Activated T-helper 1 cell treated with anti-CD3 and anti-CD28 coated beads, Interleukin-12 subunit alpha, Interleukin-12 subunit beta, Interleukin-2, Interleukin-4 antibody, amounts not matched to agents 30 ng/mL and 10 ng/mL and 1 ng/mL, durations not matched to agents 14 hours and 24 hours and 36 hours (primary cell): ENCODE data around the gene FBLN2. TPM values are rescaled to one million over a fixed set of nuclear protein-coding genes. Genes with fewer than 3 reads are reported as not detected.

Source experiments
- DNase-seq: peaks from one replicate; pipeline ENCODE4 v3.0.0; 2021; ENCODE audit warnings: low spot score
- H3K27ac Mint-ChIP-seq: one replicate; pipeline ENCODE4 v1.8.0; 2021; ENCODE audit warnings: mild to moderate bottlenecking, mixed read lengths
- H3K27me3 Mint-ChIP-seq: one replicate; pipeline ENCODE4 v1.8.0; 2022; ENCODE audit warnings: mild to moderate bottlenecking, moderate library complexity, mixed read lengths; ENCODE audit not compliant: insufficient read depth
- H3K36me3 Mint-ChIP-seq: one replicate; pipeline ENCODE4 v1.8.0; 2021; ENCODE audit warnings: low read depth, mixed read lengths
- H3K4me1 Mint-ChIP-seq: one replicate; pipeline ENCODE4 v1.8.0; 2021; ENCODE audit warnings: low read depth, mixed read lengths
- H3K4me3 Mint-ChIP-seq: one replicate; pipeline ENCODE4 v1.8.0; 2021; ENCODE audit warnings: mild to moderate bottlenecking, moderate library complexity, mixed read lengths
- H3K9me3 Mint-ChIP-seq: one replicate; pipeline ENCODE4 v1.8.0; 2021; ENCODE audit warnings: mixed read lengths
- intact Hi-C: fragments of 100-400 bp; cut with micrococcal nuclease; formaldehyde crosslinking; loops from one replicate; pipeline ENCODE4 v1.15.1; 2024
- total RNA-seq: library from RNA; stranded (reverse); gene quantifications from 2 replicates; pipeline ENCODE4 v1.2.3, GENCODE V29; 2022

The FBLN2 gene
- total RNA-seq, 1 donor from 2014 or later: not detected

GRCh38 chr3:13571831-13572750 lies 23.2 kb downstream of the FBLN2 start:
- Mint-ChIP-seq H3K27ac (no peak overlapping the region), H3K4me3 (no peak overlapping the region), H3K36me3 (no peaks in the 10 kb centered on the region), H3K27me3 (no peaks in the 10 kb centered on the region), H3K9me3 (no peaks in the 10 kb centered on the region), H3K4me1 (no peaks in the 10 kb centered on the region)
- intact Hi-C loops: no loop called here
- DNase-seq: no peak

- Mint-ChIP-seq H3K27me3 (no peaks in the 10 kb centered on the region), H3K4me3 (no peak overlapping the region), H3K36me3 (no peaks in the 10 kb centered on the region), H3K9me3 (no peaks in the 10 kb centered on the region), H3K27ac (no peak overlapping the region), H3K4me1 (no peaks in the 10 kb centered on the region)
- intact Hi-C loops: no loop called here
- no peak for DNase-seq
Observed at GRCh38 chr3:13572926-13573623, 24.1 kb downstream of the FBLN2 start.

DNA sequence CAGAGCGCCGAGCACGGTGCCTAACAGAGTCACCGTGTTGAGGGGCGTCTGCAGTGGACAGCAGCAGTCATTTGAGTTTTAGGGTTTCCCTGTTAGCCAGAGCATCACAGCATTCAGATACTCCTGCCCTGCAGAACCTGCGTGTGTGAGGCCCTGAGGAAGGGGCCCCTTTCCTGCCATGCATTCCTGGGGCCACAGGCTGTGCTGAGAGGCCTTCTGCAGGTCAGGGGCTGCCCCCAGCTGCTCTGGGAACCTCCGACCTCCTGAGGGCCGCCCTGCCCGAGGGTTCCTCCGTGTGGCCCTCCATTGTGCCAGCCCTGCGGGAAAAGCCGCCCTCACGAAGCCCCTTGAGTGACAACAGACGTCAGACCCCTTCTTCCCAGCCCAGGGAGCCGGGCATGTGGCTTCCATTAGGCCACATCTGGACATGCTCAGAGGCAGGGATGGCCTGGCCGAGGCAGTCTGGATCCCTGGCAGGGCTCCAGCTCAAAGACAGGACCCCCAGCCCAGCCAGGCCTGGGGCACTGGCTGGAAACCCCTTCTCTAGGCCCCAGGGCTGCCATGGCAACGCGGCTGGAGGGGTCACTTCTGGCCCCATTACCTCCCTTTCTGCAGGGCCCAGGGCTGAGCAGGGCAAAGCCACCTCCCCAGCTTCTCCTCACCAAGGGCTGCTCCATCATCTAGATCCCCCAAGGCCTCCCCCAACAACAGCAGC lies 25.3 kb downstream of the FBLN2 start:
- Mint-ChIP-seq H3K4me1 (no peaks in the 10 kb centered on the region), H3K9me3 (no peaks in the 10 kb centered on the region), H3K4me3 (no peak overlapping the region), H3K36me3 (no peaks in the 10 kb centered on the region), H3K27me3 (no peaks in the 10 kb centered on the region), H3K27ac (no peak overlapping the region)
- DNase-seq: no peak
- intact Hi-C loops: no loop called here

DNA sequence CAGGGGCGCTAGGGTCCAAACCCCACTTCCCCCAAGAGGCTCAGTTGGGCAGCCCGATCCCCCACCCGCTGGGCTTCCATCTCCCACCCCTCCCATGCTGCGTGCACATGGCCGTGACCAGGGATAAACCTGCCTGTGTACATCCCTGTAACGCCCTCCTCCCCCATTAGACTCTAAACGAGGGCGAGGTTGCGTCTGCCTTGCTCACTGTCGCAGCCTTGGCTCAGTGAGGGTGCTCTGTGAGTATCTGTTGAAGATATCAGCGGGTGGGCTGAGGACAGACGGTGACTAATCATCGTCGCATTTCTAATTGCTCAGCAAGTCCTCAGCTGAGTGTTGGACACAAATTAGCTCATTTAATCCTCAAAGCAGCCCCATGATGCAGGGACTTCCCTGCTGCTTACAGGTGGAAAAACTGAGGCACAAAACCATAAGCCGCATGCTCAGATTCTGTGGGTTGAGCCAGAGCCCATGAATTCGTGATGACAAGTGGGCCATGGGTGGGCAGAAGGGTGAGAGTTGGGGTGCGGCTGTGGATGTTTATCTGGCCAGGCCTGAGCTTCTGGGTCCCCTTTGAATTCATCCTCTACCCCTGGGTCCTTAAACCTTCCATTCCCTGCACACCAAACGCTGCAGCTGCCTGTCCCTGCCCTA lies 26.0 kb downstream of the FBLN2 start:
- no peak for DNase-seq
- no peak overlapping the region for H3K27ac Mint-ChIP-seq

DNA sequence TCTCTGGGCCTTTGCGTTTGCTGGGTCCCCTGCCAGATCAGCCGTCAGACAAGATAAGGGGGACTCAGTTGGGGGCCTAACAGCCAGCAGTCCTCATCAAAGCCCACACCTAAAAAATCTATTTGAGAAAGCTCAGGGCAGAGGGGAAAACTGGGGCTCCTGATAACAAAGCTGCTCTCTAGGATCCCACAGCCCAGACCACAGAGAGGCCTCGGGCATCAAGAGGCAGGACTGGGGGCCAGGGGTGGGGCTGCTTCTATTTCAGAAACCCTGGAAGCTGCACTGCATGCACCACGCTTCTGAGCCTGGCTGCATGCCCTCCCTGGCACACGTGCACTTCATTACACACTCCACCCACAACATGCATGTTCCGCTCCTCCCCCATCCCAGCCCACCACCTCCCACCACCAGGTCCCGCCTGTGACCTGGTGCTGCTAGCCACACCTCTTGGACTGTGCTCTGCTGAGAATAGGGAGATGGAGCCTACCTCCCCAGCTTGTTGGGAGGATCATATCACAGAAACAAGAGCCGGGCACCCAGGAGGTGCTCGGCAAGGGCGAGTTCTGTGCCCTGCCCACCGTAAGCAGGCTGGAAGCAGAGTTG lies 26.6 kb downstream of the FBLN2 start:
- no peak overlapping the region for H3K4me3 Mint-ChIP-seq
- no peaks in the 10 kb centered on the region for H3K4me1 Mint-ChIP-seq
- H3K36me3 Mint-ChIP-seq: no peaks in the 10 kb centered on the region
- DNase-seq: no peak
- no peaks in the 10 kb centered on the region for H3K9me3 Mint-ChIP-seq
- no peak overlapping the region for H3K27ac Mint-ChIP-seq
- intact Hi-C loops: no loop called here
- peaks cover 2% of the 10 kb centered on the region for H3K27me3 Mint-ChIP-seq

More for the DNA sequence above, 26.0 kb downstream of the FBLN2 start:
- no peaks in the 10 kb centered on the region for H3K36me3 Mint-ChIP-seq
- H3K4me1 Mint-ChIP-seq: no peaks in the 10 kb centered on the region
- intact Hi-C loops: no loop called here
- no peaks in the 10 kb centered on the region for H3K9me3 Mint-ChIP-seq
- no peaks in the 10 kb centered on the region for H3K27me3 Mint-ChIP-seq
- no peak overlapping the region for H3K4me3 Mint-ChIP-seq

DNA sequence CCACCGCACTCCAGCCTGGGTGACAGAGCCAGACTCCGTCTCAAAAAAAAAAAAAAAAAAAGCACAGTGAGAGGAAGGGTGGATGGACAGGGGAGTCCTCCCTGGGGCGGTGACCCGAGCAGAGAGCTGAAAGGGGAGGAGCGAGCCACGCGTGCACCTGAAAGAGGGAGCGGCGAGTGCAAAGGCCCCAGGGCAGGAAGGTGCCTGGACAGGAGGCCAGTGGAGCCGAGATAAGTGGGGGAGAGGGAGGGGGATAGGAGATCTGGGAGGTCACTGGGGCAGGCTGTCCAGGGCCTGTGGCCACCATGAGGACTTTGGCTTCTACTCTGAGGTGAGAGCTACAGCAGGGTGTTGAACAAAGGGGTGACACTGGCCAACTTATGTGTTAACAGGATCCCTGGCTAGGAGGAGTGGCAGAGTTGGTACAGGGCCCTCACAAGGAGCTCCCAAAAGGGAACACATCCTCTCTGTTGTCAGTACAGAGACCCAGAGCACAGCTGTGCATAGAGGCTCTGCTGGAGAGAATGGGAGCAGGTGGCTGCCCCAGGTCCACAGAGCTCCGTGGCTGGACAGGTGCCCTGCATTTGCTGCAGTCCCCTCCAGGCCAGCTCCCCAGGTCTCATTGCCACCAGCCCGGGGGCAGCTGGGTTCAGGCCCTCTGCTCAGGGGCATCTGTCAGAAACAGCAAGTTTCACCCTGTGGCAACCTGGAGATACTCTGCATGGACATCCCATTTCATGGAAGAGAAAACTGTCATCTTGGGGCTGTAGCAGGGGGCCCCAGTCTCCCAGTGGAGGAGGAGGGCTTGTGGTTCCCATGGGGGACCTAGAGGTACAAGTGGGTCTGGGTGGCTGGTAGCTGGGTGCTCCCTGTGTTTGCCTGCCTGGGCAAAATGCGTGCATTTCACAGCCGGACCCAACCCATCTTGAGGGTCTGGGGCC lies 28.5 kb downstream of the FBLN2 start:
- no peaks in the 10 kb centered on the region for H3K36me3 Mint-ChIP-seq

DNA sequence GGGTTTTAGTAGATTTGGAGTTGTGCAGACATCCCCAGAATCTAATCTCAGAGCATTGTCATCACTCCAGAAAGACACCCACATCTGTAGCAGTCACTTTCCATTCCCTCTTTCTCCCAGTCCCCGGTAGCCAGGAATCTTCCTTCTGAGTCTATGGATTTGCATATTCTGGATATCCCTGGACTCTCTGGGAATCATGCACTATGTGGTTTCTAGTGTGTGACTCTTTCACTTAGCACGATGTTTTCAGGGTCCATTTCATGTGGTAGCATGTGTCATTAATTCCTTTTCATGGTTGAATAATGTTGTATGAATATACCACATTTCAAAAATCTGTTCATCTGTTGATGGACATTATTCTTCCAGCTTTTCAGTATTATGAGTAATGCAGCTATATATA lies 29.3 kb downstream of the FBLN2 start:
- Mint-ChIP-seq H3K36me3 (no peaks in the 10 kb centered on the region), H3K4me3 (no peak overlapping the region), H3K27me3 (peaks cover 2% of the 10 kb centered on the region), H3K9me3 (no peaks in the 10 kb centered on the region), H3K27ac (no peak overlapping the region), H3K4me1 (no peaks in the 10 kb centered on the region)
- DNase-seq: no peak
- intact Hi-C loops: no loop called here

More for the DNA sequence above, 28.5 kb downstream of the FBLN2 start:
- Mint-ChIP-seq H3K4me3 (no peak overlapping the region), H3K27me3 (peaks cover 2% of the 10 kb centered on the region), H3K9me3 (no peaks in the 10 kb centered on the region), H3K27ac (no peak overlapping the region), H3K4me1 (no peaks in the 10 kb centered on the region)
- intact Hi-C loops: no loop called here
- no peak for DNase-seq

GRCh38 chr3:13579063-13579462 lies 30.1 kb downstream of the FBLN2 start:
- no peak for DNase-seq
- Mint-ChIP-seq H3K27me3 (peaks cover 2% of the 10 kb centered on the region), H3K4me3 (no peak overlapping the region), H3K36me3 (no peaks in the 10 kb centered on the region), H3K4me1 (no peaks in the 10 kb centered on the region), H3K27ac (no peak overlapping the region), H3K9me3 (no peaks in the 10 kb centered on the region)
- intact Hi-C loops: no loop called here

DNA sequence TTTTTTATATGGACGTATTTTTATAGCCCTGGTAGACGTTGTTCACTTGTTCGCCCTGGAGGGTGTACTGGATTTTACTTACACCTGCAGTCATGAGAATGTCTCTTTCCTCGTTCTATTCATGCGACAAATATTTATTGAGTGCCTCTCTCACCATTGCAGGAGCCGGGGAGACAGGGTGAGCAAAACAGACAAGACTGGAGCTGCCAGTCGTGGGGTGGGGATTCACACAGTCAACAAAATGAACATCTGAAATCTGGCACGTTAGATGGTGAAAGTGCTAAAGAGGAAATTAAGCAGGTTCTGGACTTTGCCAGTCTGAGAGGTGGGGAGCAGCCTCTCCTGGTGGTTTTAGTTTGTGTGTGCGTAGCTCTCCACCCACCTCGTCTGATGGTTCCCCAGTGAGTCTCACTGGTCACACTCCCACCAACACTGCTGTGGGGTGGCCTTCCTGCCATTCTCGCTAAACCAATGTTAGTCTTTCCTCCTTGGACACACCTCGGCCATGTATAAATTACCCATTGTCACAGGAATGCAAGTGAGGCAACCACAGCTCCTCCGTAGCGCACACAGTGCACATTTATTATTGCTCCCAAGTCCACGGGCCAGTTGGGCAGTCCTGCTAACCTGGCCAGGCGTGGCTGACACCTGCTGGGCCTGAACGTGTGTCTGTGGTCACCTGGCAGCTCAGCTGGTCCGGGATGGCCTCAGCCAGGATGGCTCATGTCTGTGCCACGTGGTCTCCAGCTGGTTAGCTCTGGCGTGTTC lies 31.5 kb downstream of the FBLN2 start:
- Mint-ChIP-seq H3K36me3 (no peaks in the 10 kb centered on the region), H3K27me3 (peaks cover 2% of the 10 kb centered on the region), H3K4me3 (no peak overlapping the region), H3K9me3 (no peaks in the 10 kb centered on the region), H3K27ac (no peak overlapping the region), H3K4me1 (no peaks in the 10 kb centered on the region)
- no peak for DNase-seq
- intact Hi-C loops: no loop called here

DNA sequence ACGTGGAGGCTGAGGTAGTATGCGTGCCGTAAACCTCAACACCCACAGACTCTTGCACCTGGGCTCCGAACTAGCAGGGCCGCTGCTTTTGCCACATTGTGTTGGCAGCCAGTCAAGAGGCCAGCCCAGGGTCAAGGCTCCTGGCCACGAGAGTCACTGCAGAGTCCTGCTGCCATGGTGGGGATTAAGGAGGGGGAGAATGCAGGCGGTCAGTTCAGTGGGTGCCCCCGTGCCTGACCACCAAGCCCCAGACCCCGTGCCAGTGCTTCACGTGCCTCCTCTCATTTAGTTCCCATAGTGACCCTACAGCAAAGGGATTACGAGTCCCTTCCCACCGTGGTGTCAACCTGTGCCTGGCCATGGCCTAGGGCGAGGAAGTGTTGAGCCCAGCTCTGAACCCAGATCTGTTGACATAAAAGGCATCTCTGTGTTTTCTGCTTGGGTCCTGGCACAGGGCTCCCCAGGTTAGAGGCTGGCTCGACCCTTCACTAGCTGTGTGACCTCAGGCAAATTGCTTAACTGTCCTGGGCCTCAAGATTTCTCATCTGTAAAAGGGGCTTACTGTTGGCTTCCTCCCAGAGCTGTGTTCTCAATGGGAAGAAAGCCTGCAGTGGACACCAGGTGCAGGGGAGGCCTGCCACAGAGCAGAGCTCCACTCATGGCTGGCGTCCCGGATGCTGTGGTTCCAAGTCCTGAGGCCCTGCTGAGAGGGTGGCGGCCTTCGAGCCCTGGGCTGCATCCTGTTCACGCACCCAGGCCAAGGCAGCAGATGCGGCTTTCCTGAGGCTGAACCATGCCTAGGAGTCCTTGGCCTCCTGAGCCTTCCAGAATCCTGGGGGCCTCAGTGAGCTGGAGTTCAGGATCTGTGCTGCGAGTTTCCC lies 32.8 kb downstream of the FBLN2 start:
- no peak for DNase-seq
- peaks cover 2% of the 10 kb centered on the region for H3K27me3 Mint-ChIP-seq

More for the DNA sequence above, 32.8 kb downstream of the FBLN2 start:
- Mint-ChIP-seq H3K9me3 (no peaks in the 10 kb centered on the region), H3K4me3 (no peak overlapping the region), H3K4me1 (no peaks in the 10 kb centered on the region), H3K36me3 (no peaks in the 10 kb centered on the region), H3K27ac (no peak overlapping the region)
- intact Hi-C loops: no loop called here
